NCI-H82 treated with DMSO at 0.1 percent for 48 hours (cell line): ENCODE data around the gene EPB41L4A.
"Not testable (repeated sequence)": the region's sequence is repeated elsewhere in the genome, so short reads cannot be mapped to it uniquely, and the experiment has no call there.

Experiments
- DNase-seq: peaks from one replicate; lab custom pipeline; 2025; ENCODE audit not compliant: unreplicated experiment; lab: John Stamatoyannopoulos, UW

EPB41L4A gene

DNA sequence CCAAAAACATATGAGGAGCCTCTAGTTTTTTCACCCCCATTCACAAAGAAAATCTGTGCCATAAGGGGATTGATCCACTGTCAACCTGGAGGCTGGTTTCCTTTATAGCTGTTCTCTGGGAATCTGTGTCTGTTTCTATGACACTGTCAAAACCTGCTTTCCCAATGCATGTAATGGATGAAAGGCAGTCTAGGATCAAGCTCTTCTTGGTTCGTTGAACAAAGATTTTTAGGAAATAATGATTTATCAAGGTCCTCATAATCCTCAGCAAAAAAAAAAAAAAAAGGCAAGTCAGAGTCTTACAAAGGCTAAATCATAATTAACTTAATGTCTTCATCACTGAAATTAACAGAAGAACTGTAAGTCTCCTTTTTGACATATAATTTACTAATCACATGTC lies 16.0 kb downstream of the EPB41L4A start:
- no peak for DNase-seq

DNA sequence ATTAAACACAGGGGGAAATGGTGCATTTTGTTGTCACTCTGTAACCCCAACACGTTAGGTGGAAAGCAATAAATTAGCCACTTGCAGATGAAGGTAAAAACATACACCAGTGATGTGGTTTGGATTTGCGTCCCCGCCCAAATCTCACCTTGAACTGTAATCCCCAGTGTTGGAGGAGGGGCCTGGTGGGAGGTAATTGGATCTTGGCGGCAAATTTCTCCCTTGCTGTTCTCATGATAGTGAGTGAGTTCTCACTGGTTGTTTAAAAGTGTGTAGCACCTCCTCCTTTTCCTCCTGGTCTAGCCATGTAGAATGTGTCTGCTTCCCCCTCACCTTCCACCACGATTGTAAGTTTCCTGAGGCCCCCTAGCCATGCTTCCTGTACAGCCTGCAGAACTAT lies 17.2 kb downstream of the EPB41L4A start:
- no peak for DNase-seq

DNA sequence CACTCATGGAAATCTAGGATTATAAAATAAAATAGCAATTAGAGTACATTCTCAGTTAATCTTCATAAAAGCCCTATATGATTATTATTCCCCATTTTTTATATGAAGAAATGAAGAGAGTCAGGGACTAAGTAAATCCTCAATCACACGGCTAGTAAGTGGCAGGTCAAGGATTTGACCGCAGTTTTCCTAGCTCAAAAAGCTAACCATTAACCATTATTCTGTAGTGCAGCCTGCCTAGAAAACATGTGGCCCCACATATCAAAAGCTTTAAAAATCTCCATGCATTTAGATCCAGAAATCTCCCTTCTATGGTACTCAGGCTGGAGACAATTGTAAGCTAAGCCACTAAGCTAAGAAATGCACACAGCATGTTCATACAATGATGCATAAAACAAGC lies 21.4 kb downstream of the EPB41L4A start:
- DNase-seq: no peak

DNA sequence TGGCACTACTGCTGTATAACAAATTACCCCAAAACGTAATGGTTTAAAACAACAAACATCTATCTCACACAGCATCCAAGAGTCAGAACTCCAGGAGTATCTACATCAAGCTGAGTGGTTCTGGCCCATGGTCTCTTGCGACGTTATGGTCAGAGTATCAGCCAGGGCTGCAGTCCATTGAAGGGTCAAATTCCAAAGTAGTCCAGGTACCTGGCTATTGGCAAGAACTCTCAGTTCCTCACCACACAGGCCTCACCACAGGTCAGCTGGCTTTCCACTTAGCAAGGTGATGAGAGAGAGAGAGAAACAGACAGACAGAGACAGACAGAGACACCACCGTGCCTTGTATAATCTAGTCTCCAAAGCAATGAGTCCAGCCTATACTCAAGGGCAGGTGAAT lies 22.6 kb downstream of the EPB41L4A start:
- DNase-seq: no peak

DNA sequence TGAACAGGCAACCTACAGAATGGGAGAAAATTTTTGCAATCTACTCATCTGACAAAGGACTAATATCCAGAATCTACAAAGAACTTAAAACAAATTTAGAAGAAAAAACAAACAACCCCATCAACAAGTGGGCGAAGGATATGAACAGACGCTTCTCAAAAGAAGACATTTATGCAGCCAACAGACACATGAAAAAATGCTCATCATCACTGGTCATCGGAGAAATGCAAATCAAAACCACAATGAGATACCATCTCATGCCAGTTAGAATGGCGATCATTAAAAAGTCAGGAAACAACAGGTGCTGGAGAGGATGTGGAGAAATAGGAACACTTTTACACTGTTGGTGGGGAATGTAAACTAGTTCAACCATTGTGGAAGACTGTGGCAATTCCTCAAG lies 23.8 kb downstream of the EPB41L4A start:
- DNase-seq: not testable (repeated sequence)

DNA sequence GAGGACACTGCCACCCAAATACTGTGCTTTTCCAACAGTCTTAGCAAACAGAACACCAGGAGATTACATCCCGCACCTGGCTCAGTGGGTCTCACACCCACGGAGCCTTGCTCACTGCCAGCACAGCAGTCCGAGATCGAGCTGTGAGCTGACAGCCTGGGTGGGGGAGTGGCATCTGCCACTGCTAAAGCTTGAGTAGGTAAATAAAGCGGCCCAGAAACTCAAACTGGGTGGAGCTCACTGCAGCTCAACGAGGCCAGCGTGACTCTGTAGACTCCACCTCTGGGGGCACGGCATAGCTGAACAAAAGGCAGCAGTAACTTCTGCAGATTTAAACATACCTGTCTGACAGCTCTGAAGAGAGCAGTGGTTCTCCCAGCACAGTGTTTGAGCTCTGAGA lies 28.8 kb downstream of the EPB41L4A start:
- DNase-seq: peak; percentile 26

DNA sequence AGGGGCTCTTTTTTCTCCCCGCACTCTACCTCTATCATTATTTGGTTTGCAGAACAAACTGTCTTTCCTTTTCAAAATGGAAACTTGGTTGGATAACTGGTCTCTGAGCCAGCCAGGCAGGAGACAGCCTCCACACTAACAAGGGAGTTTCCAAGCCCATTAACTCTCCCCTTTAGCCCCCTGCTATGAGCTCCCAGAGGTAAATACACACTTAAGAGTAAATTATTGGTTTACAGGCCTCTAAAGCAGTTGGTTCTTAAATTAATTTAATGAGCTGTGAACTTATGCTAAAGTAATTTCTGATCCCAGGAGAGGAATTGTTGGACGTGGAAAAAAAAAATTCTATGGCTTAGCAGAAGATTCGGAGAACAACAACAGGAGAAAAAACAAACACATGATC lies 30.3 kb downstream of the EPB41L4A start:
- peak; percentile 27 for DNase-seq

DNA sequence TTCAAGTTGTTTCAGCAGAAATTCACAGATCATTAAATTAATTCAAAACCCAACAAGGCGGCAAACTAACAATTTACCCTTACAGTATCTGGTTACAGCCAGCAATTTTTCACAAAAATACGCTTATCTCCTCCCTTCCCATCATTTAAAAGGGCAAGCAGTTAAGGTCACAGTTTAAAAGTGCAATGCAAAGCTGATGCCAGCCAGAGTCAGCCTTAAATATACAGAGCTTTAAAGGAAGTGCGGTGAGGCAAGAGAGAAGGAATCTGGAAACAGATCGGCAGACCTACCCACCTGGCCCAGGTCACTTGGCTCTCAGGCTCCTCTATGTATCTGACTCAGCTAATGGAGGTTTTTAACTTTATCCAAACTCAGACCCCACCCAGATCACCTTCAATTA lies 31.0 kb downstream of the EPB41L4A start:
- no peak for DNase-seq

DNA sequence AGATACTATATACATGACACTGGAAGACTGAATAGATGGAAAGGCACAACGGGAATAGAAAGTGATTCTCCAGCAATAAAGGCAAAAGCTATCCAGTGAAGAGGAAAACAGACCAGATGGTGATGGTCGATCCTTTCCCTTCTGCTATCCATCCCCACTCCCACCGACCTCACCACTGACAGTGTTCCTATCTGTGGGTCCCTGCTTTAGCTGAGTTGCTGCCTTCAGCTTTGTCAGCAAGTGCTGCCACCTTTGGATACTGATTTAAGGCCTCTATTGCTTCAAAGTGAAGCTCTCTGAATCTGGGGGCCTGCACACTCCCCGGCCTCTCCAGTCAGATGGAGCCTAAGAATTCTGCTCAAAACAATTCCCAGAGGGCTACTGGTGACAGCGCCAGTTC lies 32.3 kb downstream of the EPB41L4A start:
- DNase-seq: peak; percentile 24

DNA sequence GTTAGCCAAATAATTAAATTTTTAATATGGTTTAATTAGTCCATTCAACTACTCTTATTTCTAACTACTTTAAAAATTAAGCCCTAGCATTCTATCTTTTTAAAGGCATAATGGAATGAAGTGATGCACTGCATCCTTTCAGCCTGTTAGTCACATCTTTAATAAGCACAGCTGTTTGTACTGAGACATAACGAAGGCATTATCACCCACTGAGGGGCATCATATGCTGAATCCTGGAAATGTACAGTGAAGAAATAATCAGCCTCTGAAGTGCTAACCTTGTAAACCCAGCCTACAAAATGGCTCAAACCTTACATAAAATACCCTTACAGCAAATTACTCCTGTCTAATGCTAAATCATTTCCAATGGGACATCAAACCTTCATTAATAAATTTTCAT lies 33.1 kb downstream of the EPB41L4A start:
- no peak for DNase-seq

DNA sequence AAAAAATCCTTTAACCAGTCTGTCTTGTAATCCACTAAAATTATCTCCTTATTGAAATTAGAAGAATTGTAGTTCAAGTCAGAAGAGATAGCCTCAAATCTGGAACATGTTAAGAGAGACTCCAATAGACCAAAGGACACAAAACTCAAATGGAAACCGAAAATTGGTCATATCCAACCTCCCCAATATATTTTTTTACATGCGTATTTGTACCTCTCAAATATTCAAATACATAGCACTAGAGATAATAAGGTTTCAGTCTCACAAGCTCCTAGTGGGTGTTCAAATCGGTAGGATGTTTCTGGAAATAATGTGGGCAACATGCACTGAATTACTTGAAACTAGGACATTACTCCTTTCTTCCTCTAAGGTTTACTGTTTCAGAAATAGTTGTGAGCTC lies 33.5 kb downstream of the EPB41L4A start:
- no peak for DNase-seq

DNA sequence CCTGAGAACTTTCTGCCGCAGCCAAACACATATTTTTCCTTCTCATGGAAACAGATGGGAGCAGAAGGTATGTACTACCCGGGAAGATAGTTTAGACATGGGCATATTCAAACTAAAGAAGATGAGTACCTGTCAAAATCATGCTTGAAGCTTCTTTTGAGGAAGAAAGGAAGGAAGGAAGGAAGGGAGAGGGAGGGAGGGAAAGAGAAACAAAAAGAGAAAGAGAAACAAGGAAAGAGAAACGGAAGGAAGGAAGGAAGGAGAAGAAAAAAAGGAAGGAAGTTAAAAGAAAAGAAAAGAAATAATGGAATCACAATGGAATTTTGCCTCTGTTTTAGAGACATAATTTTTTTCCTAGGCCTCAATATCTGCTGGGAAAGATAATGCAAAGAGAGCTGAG lies 34.6 kb downstream of the EPB41L4A start:
- DNase-seq: no peak

DNA sequence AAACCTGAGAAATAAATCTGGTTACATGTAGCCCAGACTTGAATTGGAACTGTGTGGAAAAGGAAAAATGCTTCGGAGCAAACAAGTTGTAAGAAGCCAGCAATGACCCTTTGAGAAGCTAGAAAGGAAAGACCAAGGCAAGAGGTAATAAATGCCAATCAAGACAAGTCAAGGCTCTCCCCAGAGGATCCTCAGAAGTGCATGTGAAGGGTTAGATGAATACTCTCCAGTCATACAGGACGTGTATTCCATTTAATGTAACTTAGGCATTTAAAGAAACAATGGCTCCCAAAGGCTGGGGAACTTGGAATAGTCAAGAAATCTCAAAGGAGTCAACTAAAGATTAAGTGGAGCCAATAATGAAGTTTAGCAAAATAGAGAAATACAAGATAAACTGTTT lies 36.2 kb downstream of the EPB41L4A start:
- DNase-seq: no peak

DNA sequence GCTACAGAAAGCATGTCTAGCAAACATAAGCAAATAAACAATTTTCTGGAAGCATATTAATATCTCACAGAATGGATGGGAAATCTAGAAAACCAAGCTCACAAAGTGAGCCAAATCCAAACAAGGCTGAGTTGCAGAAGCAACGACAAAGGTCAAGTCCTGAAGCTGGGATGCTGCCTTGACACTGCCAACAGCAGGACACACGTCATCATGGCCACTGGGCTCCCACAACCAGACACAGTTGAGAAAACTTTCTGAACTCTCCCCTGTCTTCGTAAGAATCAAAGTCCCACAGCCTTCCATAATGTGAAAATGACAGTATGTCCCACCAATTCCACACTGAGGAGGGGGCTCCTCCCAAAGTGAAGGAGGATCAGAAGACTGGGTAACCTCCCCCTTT lies 37.6 kb downstream of the EPB41L4A start:
- DNase-seq: no peak

DNA sequence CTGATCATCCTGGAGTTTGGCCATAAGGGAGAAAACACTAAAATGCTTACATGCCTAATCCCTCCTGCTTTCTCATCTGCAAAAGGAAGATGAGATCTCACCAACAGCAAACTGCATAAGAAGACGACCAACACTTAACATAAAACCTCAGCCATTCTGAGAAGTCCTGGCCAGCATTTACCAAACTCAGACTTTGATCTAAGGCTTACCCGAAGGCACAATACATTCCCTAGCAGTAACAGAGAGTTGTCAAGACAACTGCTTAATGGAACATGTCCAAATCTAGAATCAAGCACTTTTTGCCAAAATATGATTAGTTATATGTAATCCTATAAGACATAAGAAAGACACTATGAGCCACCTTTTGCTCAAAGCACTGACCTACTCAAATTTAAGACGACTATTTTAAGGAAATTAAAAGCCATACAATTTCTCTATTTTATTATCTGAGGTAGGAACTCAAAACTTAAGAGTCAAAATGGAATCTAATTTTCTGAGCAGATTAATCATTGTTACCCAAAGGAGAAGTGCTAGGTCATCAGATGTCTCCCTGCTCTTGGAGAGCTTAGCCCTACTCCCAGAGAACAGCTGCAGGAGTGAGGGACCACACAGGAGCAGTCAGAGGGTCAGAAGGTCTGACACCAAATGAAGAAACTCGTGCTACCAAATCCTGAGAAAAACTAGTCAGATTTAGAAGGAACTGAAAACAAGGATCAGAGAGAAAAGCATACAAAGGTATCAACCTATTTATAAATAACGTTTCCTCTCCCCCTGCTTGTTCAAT lies 39.3 kb downstream of the EPB41L4A start:
- no peak for DNase-seq

DNA sequence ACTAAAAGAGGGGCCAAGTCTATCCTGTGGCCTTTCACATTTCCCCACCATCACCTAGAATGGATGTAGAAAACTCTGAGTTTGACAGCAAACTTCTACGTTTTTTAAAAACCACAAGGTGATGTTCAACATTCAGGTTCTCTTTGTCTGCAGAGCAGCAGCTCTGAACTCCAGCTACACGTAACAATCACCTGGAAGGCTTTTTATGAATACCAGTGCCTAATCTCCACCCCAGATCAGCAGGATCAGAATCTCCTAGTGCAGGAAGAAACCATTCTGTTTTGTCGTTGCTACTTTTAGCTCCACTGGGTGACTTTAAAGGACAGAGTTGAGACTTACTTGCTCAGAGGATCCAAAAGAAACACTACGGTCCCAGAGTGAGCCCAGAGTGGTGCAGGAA lies 44.3 kb downstream of the EPB41L4A start:
- DNase-seq: no peak

DNA sequence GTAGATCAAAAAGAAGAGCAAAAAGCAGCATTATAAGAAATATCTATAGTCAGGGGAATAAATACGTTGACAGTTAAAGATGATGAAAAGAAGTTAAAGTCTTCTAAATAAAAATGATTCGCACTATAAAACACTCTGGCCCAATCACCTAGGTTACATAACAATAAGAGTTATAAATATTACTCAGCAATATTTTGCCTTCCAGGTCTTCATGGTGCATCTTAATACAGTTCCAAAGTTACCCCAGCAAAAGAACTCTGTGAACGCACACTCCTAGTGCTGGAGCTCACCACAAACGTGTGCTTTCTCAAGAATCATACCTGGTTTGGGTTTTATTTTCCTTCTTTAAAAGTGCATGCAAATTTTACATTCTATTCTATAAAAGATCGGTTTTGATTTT lies 44.7 kb downstream of the EPB41L4A start:
- DNase-seq: no peak

DNA sequence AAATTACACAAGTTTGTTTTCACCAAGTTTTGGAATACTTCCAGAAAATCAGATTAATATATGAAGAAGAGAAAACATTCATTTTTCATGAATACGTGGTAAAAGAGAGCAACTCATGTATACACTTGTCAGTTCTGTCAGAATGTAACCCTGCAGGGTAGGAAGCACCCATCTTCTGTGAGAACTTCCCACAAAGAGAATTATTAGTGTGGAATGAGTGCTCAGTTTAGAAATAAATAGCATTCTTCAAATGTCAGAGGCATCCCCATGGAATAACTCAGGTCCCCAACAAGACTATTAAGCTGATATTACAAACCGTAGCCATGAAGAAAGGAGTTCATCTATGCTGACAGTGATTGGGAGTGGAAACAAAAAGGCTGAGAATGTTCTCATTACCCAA lies 45.2 kb downstream of the EPB41L4A start:
- DNase-seq: no peak

DNA sequence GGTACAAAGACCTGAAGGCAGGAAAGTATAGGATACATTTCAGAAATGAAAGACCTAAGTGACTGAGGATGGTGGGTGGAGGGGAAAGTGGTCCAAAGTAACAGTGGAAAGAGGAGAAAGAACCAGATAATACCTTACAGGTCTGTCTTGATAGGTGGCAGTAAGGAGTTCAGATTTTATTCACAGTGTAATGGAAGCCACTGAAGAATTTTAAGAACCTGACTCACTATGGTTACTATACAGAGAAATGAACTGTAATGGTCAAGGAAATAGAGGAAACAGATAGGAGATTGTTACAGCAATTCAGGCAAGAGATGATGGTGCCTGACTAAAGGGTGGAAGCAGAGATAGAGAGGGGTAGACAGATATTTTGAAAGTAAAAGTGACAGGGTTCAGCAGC lies 46.5 kb downstream of the EPB41L4A start:
- no peak for DNase-seq

DNA sequence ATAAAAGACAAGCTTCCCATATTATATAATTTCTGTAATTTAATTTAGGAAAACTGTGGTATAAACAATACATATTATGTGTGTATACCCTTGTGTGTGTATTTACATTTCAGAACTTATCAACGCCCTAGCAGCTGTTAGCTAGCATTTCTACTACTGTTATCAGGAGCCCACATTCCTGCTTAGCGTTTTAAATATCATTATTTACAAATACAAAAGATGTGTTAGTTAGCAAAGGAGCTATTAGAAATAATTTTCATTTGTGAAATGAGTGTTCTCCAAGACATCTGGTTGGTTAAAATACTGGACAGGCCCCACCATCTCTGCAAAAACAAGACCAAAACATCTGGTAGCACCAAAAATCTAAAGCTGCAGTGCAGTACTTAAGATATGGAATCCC lies 48.0 kb downstream of the EPB41L4A start:
- DNase-seq: no peak

DNA sequence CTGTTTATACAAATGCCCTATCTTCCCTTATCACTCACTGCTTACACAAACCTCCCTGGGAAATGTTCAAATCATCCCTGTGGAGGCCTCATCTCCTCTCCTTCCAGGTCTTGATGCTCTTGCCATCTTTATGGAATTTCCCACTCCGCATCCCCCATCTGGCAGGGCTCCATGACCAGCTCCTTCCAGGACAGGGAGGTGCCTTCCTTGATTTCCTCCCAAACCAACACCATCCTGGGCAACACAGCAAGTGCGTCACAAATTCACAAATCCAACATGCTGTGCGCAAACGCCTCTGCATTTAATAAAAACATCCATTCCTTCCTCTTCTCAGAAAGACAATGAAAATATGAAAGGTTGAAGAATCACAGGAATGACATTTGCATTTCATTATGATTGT lies 51.7 kb downstream of the EPB41L4A start:
- no peak for DNase-seq

DNA sequence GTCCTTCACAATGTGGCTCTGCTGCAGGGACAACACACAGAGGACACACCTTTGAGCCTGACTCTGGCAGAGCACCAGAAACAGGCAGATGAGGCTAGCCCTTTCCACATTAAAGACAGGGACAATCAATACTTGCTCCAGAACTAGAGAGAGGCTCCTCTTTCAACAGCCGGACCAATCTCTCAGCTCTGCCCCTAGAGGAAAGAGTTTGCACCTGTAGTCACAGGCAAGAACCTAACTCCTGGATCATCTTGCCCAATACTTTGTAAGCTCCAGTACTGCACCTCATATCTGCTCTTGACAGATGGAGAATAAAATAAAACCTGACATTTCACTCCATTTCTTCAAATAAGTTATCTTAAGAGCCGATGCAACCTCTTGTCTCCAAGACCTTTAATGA lies 52.1 kb downstream of the EPB41L4A start:
- DNase-seq: peak; percentile 10

DNA sequence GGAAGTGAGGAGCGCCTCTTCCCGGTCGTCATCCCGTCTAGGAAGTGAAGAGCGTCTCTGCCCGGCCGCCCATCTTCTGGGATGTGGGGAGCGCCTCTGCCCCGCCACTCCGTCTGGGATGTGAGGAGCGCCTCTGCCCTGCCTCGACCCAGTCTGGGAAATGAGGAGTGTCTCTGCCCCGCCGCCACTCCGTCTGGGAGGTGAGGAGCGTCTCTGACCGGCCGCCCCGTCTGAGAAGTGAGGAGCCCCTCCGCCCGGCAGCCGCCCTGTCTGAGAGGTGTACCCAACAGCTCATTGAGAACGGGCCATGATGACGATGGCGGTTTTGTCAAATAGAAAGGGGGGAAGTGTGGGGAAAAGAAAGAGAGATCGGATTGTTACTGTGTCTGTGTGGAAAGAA lies 58.3 kb downstream of the EPB41L4A start:
- DNase-seq: not testable (repeated sequence)
